Inflammatory macrophage (primary cell): ENCODE results near the gene NOTO.

Source experiments
- DNase-seq, 2 donors: peaks; one replicate each; pipeline ENCODE4 v3.0.0-alpha.2; 2020 to 2022

Gene NOTO

GRCh38 chr2:73235315-73236028, 33.1 kb downstream of the NOTO start:
- DNase-seq, result no peak

GRCh38 chr2:73237168-73237567, 34.8 kb downstream of the NOTO start:
- DNase-seq, result no peak

- no peak for DNase-seq
Measured at GRCh38 chr2:73238149-73238548, 35.8 kb downstream of the NOTO start.

GRCh38 chr2:73238976-73239375, 36.6 kb downstream of the NOTO start:
- DNase-seq, result no peak

GRCh38 chr2:73239776-73240175, 37.4 kb downstream of the NOTO start:
- DNase-seq, result no peak

- DNase-seq, result no peak
Measured at GRCh38 chr2:73243884-73244570, 41.7 kb downstream of the NOTO start.

GRCh38 chr2:73244580-73244979, 42.2 kb downstream of the NOTO start:
- no peak for DNase-seq

GRCh38 chr2:73246850-73247249, 44.5 kb downstream of the NOTO start:
- no peak for DNase-seq

- DNase-seq, result no peak
Measured at GRCh38 chr2:73249636-73250035, 47.3 kb downstream of the NOTO start.

GRCh38 chr2:73250872-73251846, 48.8 kb downstream of the NOTO start:
- no peak for DNase-seq

GRCh38 chr2:73252238-73253027, 50.1 kb downstream of the NOTO start:
- no peak for DNase-seq

GRCh38 chr2:73253400-73253799, 51.0 kb downstream of the NOTO start:
- peak in 1 of 2 donors; percentile 18 for DNase-seq

- peak; percentile 69 to 77 for DNase-seq
Measured at GRCh38 chr2:73253901-73254300, 51.5 kb downstream of the NOTO start.

GRCh38 chr2:73254343-73255006, 52.1 kb downstream of the NOTO start:
- no peak for DNase-seq

GRCh38 chr2:73255007-73255644, 52.8 kb downstream of the NOTO start:
- DNase-seq, result no peak

- no peak for DNase-seq
Measured at GRCh38 chr2:73255907-73256617, 53.7 kb downstream of the NOTO start.

- DNase-seq, result no peak
Measured at GRCh38 chr2:73256618-73256922, 54.2 kb downstream of the NOTO start.

- no peak for DNase-seq
Measured at GRCh38 chr2:73257021-73257420, 54.6 kb downstream of the NOTO start.

- peak; percentile 48 to 55 for DNase-seq
Measured at GRCh38 chr2:73257425-73258125, 55.2 kb downstream of the NOTO start.
